K562 (cell line): ENCODE data around the gene CCL19. TPM values are rescaled to one million over a fixed set of nuclear protein-coding genes. Genes with fewer than 3 reads are reported as not detected.

ENCODE experiments used
- BRF1 ChIP-seq: IDR thresholded peaks from 3 replicates; pipeline ENCODE4 v1.6.1; 2011; ENCODE audit warnings: borderline replicate concordance, mild to moderate bottlenecking; ENCODE audit not compliant: insufficient read length; ENCODE audit errors: extremely low read depth
- CEBPG ChIP-seq, 3 experiments: fragments of 200-800 bp in 1 of 3; sonication (Bioruptor generic) in 1 of 3; sonication (generic) in 1 of 3; formaldehyde crosslinking in 1 of 3; IDR thresholded peaks in 2 of 3; conservative IDR thresholded peaks in 1 of 3; 2 replicates each; pipeline versions ENCODE4 v1.6.1 to v1.8.0; 2016 to 2022; ENCODE audit warnings: missing compliant biosample characterization in 2 of 3, missing genetic modification characterization in 2 of 3, mild to moderate bottlenecking in 1 of 3, missing genetic modification reagents in 1 of 3
- CTBP1 ChIP-seq: fragments of 450-650 bp; IDR thresholded peaks from 2 replicates; pipeline ENCODE4 v1.6.1; 2016; ENCODE audit warnings: borderline replicate concordance
- KAT8 ChIP-seq: fragments of 450-650 bp; IDR thresholded peaks from 2 replicates; pipeline ENCODE4 v1.6.1; 2016; ENCODE audit warnings: low read depth, mild to moderate bottlenecking
- MAZ ChIP-seq, 2 experiments: fragments of 450-650 bp in 1 of 2; sonication (generic) in 1 of 2; formaldehyde crosslinking; IDR thresholded peaks in 1 of 2; conservative IDR thresholded peaks in 1 of 2; 2 replicates each; pipeline versions ENCODE4 v1.4.0 to v1.5.0; 2020; ENCODE audit warnings: mild to moderate bottlenecking in 1 of 2, missing genetic modification reagents in 1 of 2
- NFIC ChIP-seq: fragments of 450-650 bp; IDR thresholded peaks from 2 replicates; pipeline ENCODE4 v1.6.1; 2017; ENCODE audit warnings: mild to moderate bottlenecking, inconsistent platforms
- PCBP1 ChIP-seq: fragments of 200-400 bp; formaldehyde crosslinking; IDR thresholded peaks from 2 replicates; pipeline ENCODE4 v1.6.1; 2018; ENCODE audit warnings: mild to moderate bottlenecking, low read depth, low read length; ENCODE audit not compliant: poor library complexity, severe bottlenecking
- SMAD1 ChIP-seq: fragments of 150-350 bp; IDR thresholded peaks from 2 replicates; pipeline ENCODE4 v1.6.1; 2014; ENCODE audit warnings: low read length, low read depth; ENCODE audit not compliant: partially characterized antibody
- ZNF124 ChIP-seq: sonication (generic); formaldehyde crosslinking; IDR thresholded peaks from 2 replicates; pipeline ENCODE4 v1.8.1; 2022; ENCODE audit warnings: missing genetic modification reagents
- ZNF146 ChIP-seq: IDR thresholded peaks from one replicate; pipeline ENCODE4 v1.6.1; 2018; ENCODE audit warnings: missing compliant biosample characterization; ENCODE audit not compliant: unreplicated experiment
- ZNF224 ChIP-seq: sonication (generic); formaldehyde crosslinking; IDR thresholded peaks from 2 replicates; pipeline ENCODE4 v1.8.0; 2022; ENCODE audit warnings: mild to moderate bottlenecking, missing genetic modification reagents
- polyA plus RNA-seq, 8 experiments: library from polyadenylated mRNA; depleted of rRNA in 4 of 8; stranded (reverse) in 5 of 8; unstranded in 3 of 8; fragments of >200 nt; fragmentation: Nextera tagmentation in 2 of 8; fragmentation: Illumina TruSeq in 1 of 8; extraction: Ambion mirVana in 2 of 8; extraction: Trizol in 1 of 8; gene quantifications; 2 replicates each; pipeline versions ENCODE4 v1.2.1 to v1.2.3, GENCODE V29; 2011 to 2014; ENCODE audit warnings: inconsistent platforms in 1 of 8, missing spikeins in 1 of 8
- total RNA-seq, 7 experiments: library from RNA; depleted of rRNA in 6 of 7; stranded (reverse); fragments of >200 nt in 6 of 7; fragmentation: Illumina TruSeq in 2 of 7; extraction: Trizol in 2 of 7; gene quantifications; 2 replicates each; pipeline versions ENCODE4 v1.2.1 to v1.2.3, GENCODE V29; 2011 to 2021; ENCODE audit warnings: low replicate concordance in 1 of 7
- TF ChIP-seq, protein P1 (sequence below): fragments of 200-800 bp; sonication (Bioruptor generic); IDR thresholded peaks from 2 replicates; pipeline ENCODE4 v1.6.1; 2017; ENCODE audit warnings: missing genetic modification characterization, missing compliant biosample characterization
- TF ChIP-seq, protein P2 (sequence below): sonication (generic); formaldehyde crosslinking; IDR thresholded peaks from 2 replicates; pipeline ENCODE4 v1.8.1; 2023; ENCODE audit warnings: mild to moderate bottlenecking, missing genetic modification reagents
- TF ChIP-seq, protein P3 (sequence below), 2 experiments: fragments of 450-650 bp in 1 of 2; IDR thresholded peaks; 2 replicates each; pipeline ENCODE4 v1.6.1; 2011 to 2017; ENCODE audit warnings: low read depth in 2 of 2, antibody characterized with exemption in 1 of 2, borderline replicate concordance in 1 of 2, low read length in 1 of 2, mild to moderate bottlenecking in 1 of 2, mixed read lengths in 1 of 2; ENCODE audit not compliant: control insufficient read depth in 1 of 2
- TF ChIP-seq, protein P4 (sequence below): sonication (generic); formaldehyde crosslinking; IDR thresholded peaks from 2 replicates; pipeline ENCODE4 v1.8.1; 2023; ENCODE audit warnings: mild to moderate bottlenecking, missing genetic modification reagents, moderate library complexity
- TF ChIP-seq, protein P5 (sequence below): fragments of 450-650 bp; formaldehyde crosslinking; conservative IDR thresholded peaks from 2 replicates; pipeline ENCODE4 v1.4.0; 2022; ENCODE audit warnings: mild to moderate bottlenecking, missing genetic modification characterization

CCL19 gene
- total and polyA plus RNA-seq, 9 of the 15 experiments (the other 6 are each of a cell fraction or from before 2014, with no cell fraction given): not detected

DNA sequence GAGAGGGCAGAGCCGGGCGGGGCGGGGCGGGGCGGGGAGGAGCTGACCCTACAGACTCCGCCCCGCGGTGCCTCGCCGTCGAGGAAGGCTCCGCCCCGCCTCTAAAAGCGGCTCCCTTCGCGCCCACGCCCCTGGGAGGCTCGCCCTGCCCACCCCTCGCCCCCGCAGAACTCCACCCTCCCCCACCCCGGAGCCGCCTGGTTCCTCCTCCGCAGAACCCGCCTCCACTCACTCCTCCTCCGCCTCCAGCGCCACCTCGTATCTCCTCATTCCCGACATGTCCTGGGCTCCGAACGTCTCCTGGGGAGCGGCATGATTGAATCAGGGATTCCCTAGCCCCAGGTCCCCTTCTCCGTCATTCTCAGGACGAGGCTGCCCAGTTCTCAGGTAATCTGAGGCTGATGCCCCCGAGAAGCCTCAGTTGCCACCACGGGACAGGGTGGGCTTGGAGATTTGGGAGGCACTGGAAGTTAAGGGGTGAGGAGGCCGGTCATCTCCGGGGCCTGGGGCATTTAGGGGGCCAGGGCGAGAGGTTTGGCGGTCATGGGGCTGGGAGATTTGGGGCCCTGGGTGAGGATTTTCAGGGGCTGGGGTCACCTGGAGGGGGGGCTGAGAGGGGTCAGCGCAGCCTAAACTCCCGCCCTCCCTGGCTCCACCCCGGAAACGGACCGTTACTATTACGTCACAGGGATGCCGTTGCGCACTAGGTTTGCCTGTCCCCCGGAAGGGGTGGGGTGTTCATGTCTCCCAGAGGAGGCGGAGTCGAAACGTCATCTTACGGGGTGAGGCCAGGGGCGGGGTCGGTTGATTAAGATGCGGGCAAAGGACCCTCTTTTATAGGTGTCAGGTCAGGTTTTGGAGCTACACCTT, 25.5 kb downstream of the CCL19 start (continued):
- TF ChIP-seq CTBP1 (peak; percentile 21; the same call in 1 of the 2 replicates), SMAD1 (no peak), PCBP1 (no peak), MAZ (CRISPR knock-in tag; conservative IDR thresholded peaks at IDR 0.05 in 1 of 2, IDR thresholded peaks at IDR 0.05 in 1 of 2) (peak; percentile 41 to 42; a peak in 1 of 4 replicates), CEBPG (CRISPR knock-in tag; IDR thresholded peaks at IDR 0.05) (peak; percentile 71; the same call in 1 of the 2 replicates), CEBPG (tag; conservative IDR thresholded peaks at IDR 0.05 in 1 of 2, IDR thresholded peaks at IDR 0.05 in 1 of 2) (peak; percentile 82 to 88), NFIC (peak; percentile 39; the same call in 1 of the 2 replicates), ZNF124 (CRISPR knock-in tag) (no peak), ZNF224 (CRISPR knock-in tag) (no peak), ZNF146 (CRISPR knock-in tag) (no peak), KAT8 (no peak), BRF1 (no peak)
- TF ChIP-seq, protein P1, sequence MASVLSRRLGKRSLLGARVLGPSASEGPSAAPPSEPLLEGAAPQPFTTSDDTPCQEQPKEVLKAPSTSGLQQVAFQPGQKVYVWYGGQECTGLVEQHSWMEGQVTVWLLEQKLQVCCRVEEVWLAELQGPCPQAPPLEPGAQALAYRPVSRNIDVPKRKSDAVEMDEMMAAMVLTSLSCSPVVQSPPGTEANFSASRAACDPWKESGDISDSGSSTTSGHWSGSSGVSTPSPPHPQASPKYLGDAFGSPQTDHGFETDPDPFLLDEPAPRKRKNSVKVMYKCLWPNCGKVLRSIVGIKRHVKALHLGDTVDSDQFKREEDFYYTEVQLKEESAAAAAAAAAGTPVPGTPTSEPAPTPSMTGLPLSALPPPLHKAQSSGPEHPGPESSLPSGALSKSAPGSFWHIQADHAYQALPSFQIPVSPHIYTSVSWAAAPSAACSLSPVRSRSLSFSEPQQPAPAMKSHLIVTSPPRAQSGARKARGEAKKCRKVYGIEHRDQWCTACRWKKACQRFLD (CRISPR knock-in tag): no peak
- TF ChIP-seq, protein P2, sequence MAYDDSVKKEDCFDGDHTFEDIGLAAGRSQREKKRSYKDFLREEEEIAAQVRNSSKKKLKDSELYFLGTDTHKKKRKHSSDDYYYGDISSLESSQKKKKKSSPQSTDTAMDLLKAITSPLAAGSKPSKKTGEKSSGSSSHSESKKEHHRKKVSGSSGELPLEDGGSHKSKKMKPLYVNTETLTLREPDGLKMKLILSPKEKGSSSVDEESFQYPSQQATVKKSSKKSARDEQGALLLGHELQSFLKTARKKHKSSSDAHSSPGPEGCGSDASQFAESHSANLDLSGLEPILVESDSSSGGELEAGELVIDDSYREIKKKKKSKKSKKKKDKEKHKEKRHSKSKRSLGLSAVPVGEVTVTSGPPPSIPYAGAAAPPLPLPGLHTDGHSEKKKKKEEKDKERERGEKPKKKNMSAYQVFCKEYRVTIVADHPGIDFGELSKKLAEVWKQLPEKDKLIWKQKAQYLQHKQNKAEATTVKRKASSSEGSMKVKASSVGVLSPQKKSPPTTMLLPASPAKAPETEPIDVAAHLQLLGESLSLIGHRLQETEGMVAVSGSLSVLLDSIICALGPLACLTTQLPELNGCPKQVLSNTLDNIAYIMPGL (CRISPR knock-in tag): no peak
- TF ChIP-seq, protein P3, sequence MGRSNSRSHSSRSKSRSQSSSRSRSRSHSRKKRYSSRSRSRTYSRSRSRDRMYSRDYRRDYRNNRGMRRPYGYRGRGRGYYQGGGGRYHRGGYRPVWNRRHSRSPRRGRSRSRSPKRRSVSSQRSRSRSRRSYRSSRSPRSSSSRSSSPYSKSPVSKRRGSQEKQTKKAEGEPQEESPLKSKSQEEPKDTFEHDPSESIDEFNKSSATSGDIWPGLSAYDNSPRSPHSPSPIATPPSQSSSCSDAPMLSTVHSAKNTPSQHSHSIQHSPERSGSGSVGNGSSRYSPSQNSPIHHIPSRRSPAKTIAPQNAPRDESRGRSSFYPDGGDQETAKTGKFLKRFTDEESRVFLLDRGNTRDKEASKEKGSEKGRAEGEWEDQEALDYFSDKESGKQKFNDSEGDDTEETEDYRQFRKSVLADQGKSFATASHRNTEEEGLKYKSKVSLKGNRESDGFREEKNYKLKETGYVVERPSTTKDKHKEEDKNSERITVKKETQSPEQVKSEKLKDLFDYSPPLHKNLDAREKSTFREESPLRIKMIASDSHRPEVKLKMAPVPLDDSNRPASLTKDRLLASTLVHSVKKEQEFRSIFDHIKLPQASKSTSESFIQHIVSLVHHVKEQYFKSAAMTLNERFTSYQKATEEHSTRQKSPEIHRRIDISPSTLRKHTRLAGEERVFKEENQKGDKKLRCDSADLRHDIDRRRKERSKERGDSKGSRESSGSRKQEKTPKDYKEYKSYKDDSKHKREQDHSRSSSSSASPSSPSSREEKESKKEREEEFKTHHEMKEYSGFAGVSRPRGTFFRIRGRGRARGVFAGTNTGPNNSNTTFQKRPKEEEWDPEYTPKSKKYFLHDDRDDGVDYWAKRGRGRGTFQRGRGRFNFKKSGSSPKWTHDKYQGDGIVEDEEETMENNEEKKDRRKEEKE (IDR thresholded peaks at IDR 0.05; ENCODE audit: borderline replicate concordance in 1 of 2, control insufficient read depth in 1 of 2, low read depth in 2 of 2, low read length in 1 of 2): no peak
- TF ChIP-seq, protein P4, sequence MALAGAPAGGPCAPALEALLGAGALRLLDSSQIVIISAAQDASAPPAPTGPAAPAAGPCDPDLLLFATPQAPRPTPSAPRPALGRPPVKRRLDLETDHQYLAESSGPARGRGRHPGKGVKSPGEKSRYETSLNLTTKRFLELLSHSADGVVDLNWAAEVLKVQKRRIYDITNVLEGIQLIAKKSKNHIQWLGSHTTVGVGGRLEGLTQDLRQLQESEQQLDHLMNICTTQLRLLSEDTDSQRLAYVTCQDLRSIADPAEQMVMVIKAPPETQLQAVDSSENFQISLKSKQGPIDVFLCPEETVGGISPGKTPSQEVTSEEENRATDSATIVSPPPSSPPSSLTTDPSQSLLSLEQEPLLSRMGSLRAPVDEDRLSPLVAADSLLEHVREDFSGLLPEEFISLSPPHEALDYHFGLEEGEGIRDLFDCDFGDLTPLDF (CRISPR knock-in tag): no peak
- TF ChIP-seq, protein P5, sequence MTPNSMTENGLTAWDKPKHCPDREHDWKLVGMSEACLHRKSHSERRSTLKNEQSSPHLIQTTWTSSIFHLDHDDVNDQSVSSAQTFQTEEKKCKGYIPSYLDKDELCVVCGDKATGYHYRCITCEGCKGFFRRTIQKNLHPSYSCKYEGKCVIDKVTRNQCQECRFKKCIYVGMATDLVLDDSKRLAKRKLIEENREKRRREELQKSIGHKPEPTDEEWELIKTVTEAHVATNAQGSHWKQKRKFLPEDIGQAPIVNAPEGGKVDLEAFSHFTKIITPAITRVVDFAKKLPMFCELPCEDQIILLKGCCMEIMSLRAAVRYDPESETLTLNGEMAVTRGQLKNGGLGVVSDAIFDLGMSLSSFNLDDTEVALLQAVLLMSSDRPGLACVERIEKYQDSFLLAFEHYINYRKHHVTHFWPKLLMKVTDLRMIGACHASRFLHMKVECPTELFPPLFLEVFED (CRISPR knock-in tag): no peak
